Measurements from ENCODE around the gene GRIA4. TPM values are rescaled to one million over a fixed set of nuclear protein-coding genes. Genes with fewer than 3 reads are reported as not detected.

The GRIA4 gene
- total and polyA plus RNA-seq, 4 donors: not detected

GRCh38 chr11:105588001-105588400 lies 21.9 kb upstream of the GRIA4 start:
- Histone ChIP-seq H3K27me3 (ENCODE audit: control insufficient read depth in 4 of 4, insufficient read depth in 4 of 4, low read length in 3 of 4) (no peaks in the 10 kb centered on the region), H3K9me3 (ENCODE audit: control insufficient read depth in 4 of 4, low read length in 3 of 4) (no peaks in the 10 kb centered on the region)
- 84% methylated on average over 2 of the region's 2 CpGs for WGBS

GRCh38 chr11:105589346-105589745 lies 20.5 kb upstream of the GRIA4 start:
- Histone ChIP-seq H3K36me3 (ENCODE audit: control insufficient read depth in 4 of 4, insufficient read depth in 3 of 4, low read depth in 1 of 4, low read length in 3 of 4) (no peaks in the 10 kb centered on the region), H3K9ac (ENCODE audit: low read depth in 1 of 2, low read length in 2 of 2) (no peak overlapping the region), H3K27ac (ENCODE audit: low read depth in 1 of 2, low read length in 2 of 2) (no peak overlapping the region), H3K4me3 (ENCODE audit: low read depth in 1 of 3, low read length in 3 of 3) (no peak overlapping the region), H3K27me3 (ENCODE audit: control insufficient read depth in 4 of 4, insufficient read depth in 4 of 4, low read length in 3 of 4) (no peaks in the 10 kb centered on the region), H3K4me1 (ENCODE audit: control insufficient read depth in 4 of 4, insufficient read depth in 4 of 4, low read length in 3 of 4) (no peaks in the 10 kb centered on the region), H3K9me3 (ENCODE audit: control insufficient read depth in 4 of 4, low read length in 3 of 4) (no peaks in the 10 kb centered on the region)
- DNase-seq (ENCODE audit: low spot score): no peak
- WGBS: 73% methylated on average over 4 of the region's 4 CpGs
- no peak for TF ChIP-seq SP1 (IDR thresholded peaks at IDR 0.05)
- TF ChIP-seq YY1 (IDR thresholded peaks at IDR 0.05): no peak
- no peak for TF ChIP-seq FOXA2 (IDR thresholded peaks at IDR 0.05)
- no peak for TF ChIP-seq ZBTB33 (IDR thresholded peaks at IDR 0.05)
- no peak for TF ChIP-seq RXRA (IDR thresholded peaks at IDR 0.05)
- no peak for TF ChIP-seq NR2F2 (IDR thresholded peaks at IDR 0.05)
- TF ChIP-seq JUND (IDR thresholded peaks at IDR 0.05): no peak
- TF ChIP-seq RAD21 (IDR thresholded peaks at IDR 0.05): no peak
- TF ChIP-seq ATF3 (IDR thresholded peaks at IDR 0.05): no peak
- no peak for TF ChIP-seq HNF4G (IDR thresholded peaks at IDR 0.05)
- no peak for TF ChIP-seq GABPA (IDR thresholded peaks at IDR 0.05 in 1 of 2, conservative IDR thresholded peaks at IDR 0.05 in 1 of 2)
- no peak for TF ChIP-seq CTCF (IDR thresholded peaks at IDR 0.05; ENCODE audit: low read depth, low read length, missing input control)
- TF ChIP-seq EGR1 (IDR thresholded peaks at IDR 0.05; ENCODE audit: low read depth in 2 of 2): no peak
- TF ChIP-seq TAF1 (conservative IDR thresholded peaks at IDR 0.05): no peak
- no peak for TF ChIP-seq MAX (IDR thresholded peaks at IDR 0.05)
- TF ChIP-seq HNF4A (conservative IDR thresholded peaks at IDR 0.05): no peak

More at GRCh38 chr11:105588001-105588400, 21.9 kb upstream of the GRIA4 start:
- Histone ChIP-seq H3K27ac (ENCODE audit: low read depth in 1 of 2, low read length in 2 of 2) (no peak overlapping the region), H3K4me1 (ENCODE audit: control insufficient read depth in 4 of 4, insufficient read depth in 4 of 4, low read length in 3 of 4) (no peaks in the 10 kb centered on the region), H3K9ac (ENCODE audit: low read depth in 1 of 2, low read length in 2 of 2) (no peak overlapping the region), H3K36me3 (ENCODE audit: control insufficient read depth in 4 of 4, insufficient read depth in 3 of 4, low read depth in 1 of 4, low read length in 3 of 4) (no peaks in the 10 kb centered on the region), H3K4me3 (ENCODE audit: low read depth in 1 of 3, low read length in 3 of 3) (no peak overlapping the region)
- no peak for DNase-seq (ENCODE audit: low spot score)
- no peak for TF ChIP-seq FOXA1 (IDR thresholded peaks at IDR 0.05)
- TF ChIP-seq GABPA (IDR thresholded peaks at IDR 0.05 in 1 of 2, conservative IDR thresholded peaks at IDR 0.05 in 1 of 2): no peak

Data from liver (tissue), 9 donors.